ENCODE results near the gene PRKAR1A.
"Not testable (repeated sequence)": the region's sequence is repeated elsewhere in the genome, so short reads cannot be mapped to it uniquely, and the experiment has no call there.

Gene PRKAR1A

GRCh38 chr17:68512247-68512959, at the start of gene PRKAR1A:
Gene PRKAR1A (plus strand): TSS chr17:68512430. CDS start chr17:68515400, 2,970 bp downstream.
- H3K27me3 ChIP-seq (ENCODE audit: insufficient read depth, low read length) = no peaks in the 10 kb centered on the region
- H3K4me3 ChIP-seq (ENCODE audit: low read length) = peak within 1 kb of the TSS; percentile 87
- H3K4me1 ChIP-seq (ENCODE audit: insufficient read depth, low read length) = peaks cover 40% of the 10 kb centered on the region
- peaks cover 3% of the 10 kb centered on the region for H3K9me3 ChIP-seq (ENCODE audit: low read length)
- H2AFZ ChIP-seq (ENCODE audit: low read depth, low read length) = peak within 1 kb of the TSS; percentile 77
- H3K36me3 ChIP-seq (ENCODE audit: insufficient read depth, low read length) = peaks cover 17% of the 10 kb centered on the region

- Histone ChIP-seq H3K27me3 (ENCODE audit: insufficient read depth, low read length) (no peaks in the 10 kb centered on the region), H3K4me1 (ENCODE audit: insufficient read depth, low read length) (peaks cover 22% of the 10 kb centered on the region), H3K4me3 (ENCODE audit: low read length) (no peak overlapping the region), H3K9me3 (ENCODE audit: low read length) (no peaks in the 10 kb centered on the region), H3K36me3 (ENCODE audit: insufficient read depth, low read length) (no peaks in the 10 kb centered on the region), H2AFZ (ENCODE audit: low read depth, low read length) (no peak overlapping the region)
These were observed 48.8 kb upstream of the PRKAR1A start for GRCh38 chr17:68463211-68464019.

- H3K27me3 ChIP-seq (ENCODE audit: insufficient read depth, low read length) = no peaks in the 10 kb centered on the region
- H2AFZ ChIP-seq (ENCODE audit: low read depth, low read length) = no peak overlapping the region
- H3K36me3 ChIP-seq (ENCODE audit: insufficient read depth, low read length) = no peaks in the 10 kb centered on the region
- no peaks in the 10 kb centered on the region for H3K9me3 ChIP-seq (ENCODE audit: low read length)
- no peaks in the 10 kb centered on the region for H3K4me1 ChIP-seq (ENCODE audit: insufficient read depth, low read length)
- no peak overlapping the region for H3K4me3 ChIP-seq (ENCODE audit: low read length)
These were observed 43.9 kb upstream of the PRKAR1A start for GRCh38 chr17:68468334-68468733.

GRCh38 chr17:68468788-68469187, 43.4 kb upstream of the PRKAR1A start:
- H3K27me3 ChIP-seq (ENCODE audit: insufficient read depth, low read length) = no peaks in the 10 kb centered on the region
- no peak overlapping the region for H2AFZ ChIP-seq (ENCODE audit: low read depth, low read length)
- no peaks in the 10 kb centered on the region for H3K4me1 ChIP-seq (ENCODE audit: insufficient read depth, low read length)
- H3K4me3 ChIP-seq (ENCODE audit: low read length) = no peak overlapping the region
- no peaks in the 10 kb centered on the region for H3K9me3 ChIP-seq (ENCODE audit: low read length)
- H3K36me3 ChIP-seq (ENCODE audit: insufficient read depth, low read length) = no peaks in the 10 kb centered on the region

- no peaks in the 10 kb centered on the region for H3K4me1 ChIP-seq (ENCODE audit: insufficient read depth, low read length)
- no peak overlapping the region for H2AFZ ChIP-seq (ENCODE audit: low read depth, low read length)
- H3K4me3 ChIP-seq (ENCODE audit: low read length) = no peak overlapping the region
- no peaks in the 10 kb centered on the region for H3K9me3 ChIP-seq (ENCODE audit: low read length)
- H3K27me3 ChIP-seq (ENCODE audit: insufficient read depth, low read length) = no peaks in the 10 kb centered on the region
- no peaks in the 10 kb centered on the region for H3K36me3 ChIP-seq (ENCODE audit: insufficient read depth, low read length)
These were observed 41.3 kb upstream of the PRKAR1A start for GRCh38 chr17:68470961-68471360.

GRCh38 chr17:68480885-68481284, 31.3 kb upstream of the PRKAR1A start:
- Histone ChIP-seq H3K4me3 (ENCODE audit: low read length) (no peak overlapping the region), H3K4me1 (ENCODE audit: insufficient read depth, low read length) (peaks cover 23% of the 10 kb centered on the region), H3K9me3 (ENCODE audit: low read length) (peaks cover 4% of the 10 kb centered on the region), H2AFZ (ENCODE audit: low read depth, low read length) (no peak overlapping the region), H3K36me3 (ENCODE audit: insufficient read depth, low read length) (no peaks in the 10 kb centered on the region), H3K27me3 (ENCODE audit: insufficient read depth, low read length) (no peaks in the 10 kb centered on the region)

GRCh38 chr17:68482576-68483041, 29.6 kb upstream of the PRKAR1A start:
- peaks cover 20% of the 10 kb centered on the region for H3K4me1 ChIP-seq (ENCODE audit: insufficient read depth, low read length)

GRCh38 chr17:68484458-68484857, 27.8 kb upstream of the PRKAR1A start:
- Histone ChIP-seq H2AFZ (ENCODE audit: low read depth, low read length) (no peak overlapping the region), H3K27me3 (ENCODE audit: insufficient read depth, low read length) (no peaks in the 10 kb centered on the region), H3K36me3 (ENCODE audit: insufficient read depth, low read length) (no peaks in the 10 kb centered on the region), H3K4me3 (ENCODE audit: low read length) (no peak overlapping the region), H3K4me1 (ENCODE audit: insufficient read depth, low read length) (peaks cover 20% of the 10 kb centered on the region), H3K9me3 (ENCODE audit: low read length) (peaks cover 4% of the 10 kb centered on the region)

More at GRCh38 chr17:68482576-68483041, 29.6 kb upstream of the PRKAR1A start:
- H2AFZ ChIP-seq (ENCODE audit: low read depth, low read length) = no peak overlapping the region
- H3K9me3 ChIP-seq (ENCODE audit: low read length) = peaks cover 4% of the 10 kb centered on the region
- no peaks in the 10 kb centered on the region for H3K36me3 ChIP-seq (ENCODE audit: insufficient read depth, low read length)
- H3K27me3 ChIP-seq (ENCODE audit: insufficient read depth, low read length) = no peaks in the 10 kb centered on the region
- H3K4me3 ChIP-seq (ENCODE audit: low read length) = no peak overlapping the region

- no peaks in the 10 kb centered on the region for H3K9me3 ChIP-seq (ENCODE audit: low read length)
- no peak overlapping the region for H3K4me3 ChIP-seq (ENCODE audit: low read length)
- no peaks in the 10 kb centered on the region for H3K27me3 ChIP-seq (ENCODE audit: insufficient read depth, low read length)
- H3K36me3 ChIP-seq (ENCODE audit: insufficient read depth, low read length) = no peaks in the 10 kb centered on the region
- H2AFZ ChIP-seq (ENCODE audit: low read depth, low read length) = no peak overlapping the region
- H3K4me1 ChIP-seq (ENCODE audit: insufficient read depth, low read length) = peaks cover 6% of the 10 kb centered on the region
These were observed 22.3 kb upstream of the PRKAR1A start for GRCh38 chr17:68489919-68490318.

GRCh38 chr17:68491381-68492231, 20.6 kb upstream of the PRKAR1A start:
- H3K9me3 ChIP-seq (ENCODE audit: low read length) = no peaks in the 10 kb centered on the region
- H3K4me1 ChIP-seq (ENCODE audit: insufficient read depth, low read length) = no peaks in the 10 kb centered on the region
- H2AFZ ChIP-seq (ENCODE audit: low read depth, low read length) = no peak overlapping the region
- no peaks in the 10 kb centered on the region for H3K36me3 ChIP-seq (ENCODE audit: insufficient read depth, low read length)
- no peaks in the 10 kb centered on the region for H3K27me3 ChIP-seq (ENCODE audit: insufficient read depth, low read length)
- no peak overlapping the region for H3K4me3 ChIP-seq (ENCODE audit: low read length)

GRCh38 chr17:68492394-68493054, 19.7 kb upstream of the PRKAR1A start:
- H3K36me3 ChIP-seq (ENCODE audit: insufficient read depth, low read length); H2AFZ ChIP-seq (ENCODE audit: low read depth, low read length); H3K4me1 ChIP-seq (ENCODE audit: insufficient read depth, low read length); H3K4me3 ChIP-seq (ENCODE audit: low read length); H3K27me3 ChIP-seq (ENCODE audit: insufficient read depth, low read length); H3K9me3 ChIP-seq (ENCODE audit: low read length): not testable (repeated sequence)

GRCh38 chr17:68495081-68495480, 17.1 kb upstream of the PRKAR1A start:
- Histone ChIP-seq H3K27me3 (ENCODE audit: insufficient read depth, low read length) (peaks cover 6% of the 10 kb centered on the region), H3K4me3 (ENCODE audit: low read length) (no peak overlapping the region), H2AFZ (ENCODE audit: low read depth, low read length) (no peak overlapping the region), H3K36me3 (ENCODE audit: insufficient read depth, low read length) (no peaks in the 10 kb centered on the region), H3K4me1 (ENCODE audit: insufficient read depth, low read length) (no peaks in the 10 kb centered on the region), H3K9me3 (ENCODE audit: low read length) (no peaks in the 10 kb centered on the region)
